DOHH2 (cell line): ENCODE data around the gene KCNA3.

Experiments used
- H3F3A ChIP-seq: fragments of 200-600 bp; sonication (generic), shearing (Covaris generic); 2 replicates; pipeline ENCODE4 v1.6.0; 2016; ENCODE audit warnings: antibody characterized with exemption, mild to moderate bottlenecking; ENCODE audit not compliant: control insufficient read depth, insufficient read depth
- H3K27ac ChIP-seq: fragments of 200-600 bp; sonication (generic); 2 replicates; pipeline ENCODE4 v1.5.1; 2014; ENCODE audit warnings: low read depth, mild to moderate bottlenecking, low read length, moderate library complexity
- H3K27me3 ChIP-seq: fragments of 200-600 bp; sonication (generic); 2 replicates; pipeline ENCODE4 v1.6.1; 2014; ENCODE audit warnings: mild to moderate bottlenecking, low read length, mixed read lengths; ENCODE audit not compliant: control insufficient read depth
- H3K36me3 ChIP-seq: fragments of 200-600 bp; sonication (generic); 2 replicates; pipeline ENCODE4 v1.6.1; 2014; ENCODE audit warnings: mild to moderate bottlenecking, low read length, moderate library complexity, mixed read lengths; ENCODE audit not compliant: control insufficient read depth
- H3K4me1 ChIP-seq: fragments of 200-600 bp; sonication (generic); 2 replicates; pipeline ENCODE4 v1.6.1; 2014; ENCODE audit warnings: mild to moderate bottlenecking, low read length, mixed read lengths; ENCODE audit not compliant: control insufficient read depth
- H3K4me2 ChIP-seq: fragments of 200-600 bp; sonication (generic); 2 replicates; pipeline ENCODE4 v1.6.0; 2014; ENCODE audit warnings: mild to moderate bottlenecking, low read length, moderate library complexity
- H3K4me3 ChIP-seq: fragments of 200-600 bp; sonication (generic); 2 replicates; pipeline ENCODE4 v1.5.1; 2014; ENCODE audit warnings: mild to moderate bottlenecking, low read length, mixed read lengths
- H3K79me2 ChIP-seq: fragments of 200-600 bp; sonication (generic); 2 replicates; pipeline ENCODE4 v1.6.1; 2014; ENCODE audit warnings: mild to moderate bottlenecking, low read length, mixed read lengths; ENCODE audit not compliant: control insufficient read depth
- H3K9me2 ChIP-seq: fragments of 200-600 bp; sonication (generic); replicated peaks from 2 replicates; pipeline ENCODE4 v1.6.1; 2014; ENCODE audit warnings: mild to moderate bottlenecking, low read length, mixed read lengths; ENCODE audit not compliant: control insufficient read depth
- H3K9me3 ChIP-seq: fragments of 200-600 bp; sonication (generic); 2 replicates; pipeline ENCODE4 v1.6.1; 2014; ENCODE audit warnings: antibody characterized with exemption, low read length, mixed read lengths; ENCODE audit not compliant: control insufficient read depth, insufficient read depth
- H4K20me1 ChIP-seq: fragments of 200-600 bp; sonication (generic); 2 replicates; pipeline ENCODE4 v1.6.0; 2014; ENCODE audit warnings: low read depth, mild to moderate bottlenecking, antibody characterized with exemption, low read length, moderate library complexity; ENCODE audit not compliant: control insufficient read depth, insufficient read depth
- CTCF ChIP-seq: fragments of 200-600 bp; sonication (generic); IDR thresholded peaks from one replicate; pipeline ENCODE4 v1.5.1; 2014; ENCODE audit warnings: antibody characterized with exemption, mild to moderate bottlenecking, low read depth, low read length; ENCODE audit not compliant: poor library complexity, severe bottlenecking
- EZH2phosphoT487 ChIP-seq: fragments of 200-600 bp; sonication (generic); IDR thresholded peaks from 2 replicates; pipeline ENCODE4 v1.6.1; 2017; ENCODE audit warnings: borderline replicate concordance, mild to moderate bottlenecking, antibody characterized with exemption, low read length, moderate library complexity, mixed read lengths

KCNA3 gene

GRCh38 chr1:110635434-110635833 is 39.3 kb downstream of the KCNA3 start:
- Histone ChIP-seq H3F3A (no peaks in the 10 kb centered on the region), H3K4me1 (peaks cover 45% of the 10 kb centered on the region)
- TF ChIP-seq EZH2phosphoT487 (no peak), CTCF (no peak)

GRCh38 chr1:110634455-110635311 is 40.1 kb downstream of the KCNA3 start:
- no peaks in the 10 kb centered on the region for H3F3A ChIP-seq
- no peak overlapping the region for H3K4me3 ChIP-seq
- no peaks in the 10 kb centered on the region for H3K9me2 ChIP-seq
- H3K4me2 ChIP-seq, result no peak overlapping the region
- H3K79me2 ChIP-seq, result no peaks in the 10 kb centered on the region
- no peak overlapping the region for H3K27ac ChIP-seq
- no peaks in the 10 kb centered on the region for H4K20me1 ChIP-seq
- no peaks in the 10 kb centered on the region for H3K36me3 ChIP-seq
- no peaks in the 10 kb centered on the region for H3K9me3 ChIP-seq
- TF ChIP-seq CTCF (no peak), EZH2phosphoT487 (no peak)
- H3K27me3 ChIP-seq, result no peaks in the 10 kb centered on the region
- peaks cover 46% of the 10 kb centered on the region for H3K4me1 ChIP-seq

More at GRCh38 chr1:110635434-110635833, 39.3 kb downstream of the KCNA3 start:
- Histone ChIP-seq H3K27me3 (no peaks in the 10 kb centered on the region), H4K20me1 (no peaks in the 10 kb centered on the region), H3K79me2 (no peaks in the 10 kb centered on the region), H3K36me3 (no peaks in the 10 kb centered on the region), H3K4me3 (no peak overlapping the region), H3K4me2 (peak overlapping the region; percentile 46), H3K9me3 (no peaks in the 10 kb centered on the region), H3K9me2 (no peaks in the 10 kb centered on the region), H3K27ac (no peak overlapping the region)

GRCh38 chr1:110634086-110634454 is 40.7 kb downstream of the KCNA3 start:
- no peak overlapping the region for H3K4me3 ChIP-seq

More at GRCh38 chr1:110634086-110634454, 40.7 kb downstream of the KCNA3 start:
- Histone ChIP-seq H3K36me3 (no peaks in the 10 kb centered on the region), H4K20me1 (no peaks in the 10 kb centered on the region), H3K79me2 (no peaks in the 10 kb centered on the region), H3K27ac (no peak overlapping the region), H3K27me3 (no peaks in the 10 kb centered on the region), H3K4me1 (peaks cover 46% of the 10 kb centered on the region), H3K4me2 (no peak overlapping the region), H3K9me2 (no peaks in the 10 kb centered on the region), H3F3A (no peaks in the 10 kb centered on the region), H3K9me3 (no peaks in the 10 kb centered on the region)
- TF ChIP-seq EZH2phosphoT487 (no peak), CTCF (no peak)
